Subcutaneous abdominal adipose tissue (tissue), 5 donors: ENCODE measurements around the gene SMARCAD1.

ENCODE experiments used
- H3K27ac ChIP-seq: one replicate; pipeline ENCODE4 v1.7.0; 2013; ENCODE audit warnings: low read depth, mild to moderate bottlenecking, inconsistent platforms, low read length, moderate library complexity
- H3K27me3 ChIP-seq, 5 donors: one replicate each; pipeline ENCODE4 v1.7.0; 2013; ENCODE audit warnings: low read length in 5 of 5, inconsistent platforms in 1 of 5; ENCODE audit not compliant: control insufficient read depth in 5 of 5, insufficient read depth in 4 of 5
- H3K36me3 ChIP-seq, 5 donors: one replicate each; pipeline ENCODE4 v1.7.0; 2013; ENCODE audit warnings: low read length in 5 of 5; ENCODE audit not compliant: control insufficient read depth in 5 of 5, insufficient read depth in 5 of 5
- H3K4me1 ChIP-seq, 5 donors: one replicate each; pipeline ENCODE4 v1.7.0; 2013; ENCODE audit warnings: low read length in 5 of 5, mild to moderate bottlenecking in 3 of 5, moderate library complexity in 1 of 5; ENCODE audit not compliant: control insufficient read depth in 5 of 5, insufficient read depth in 5 of 5
- H3K4me3 ChIP-seq, 5 donors: one replicate each; pipeline ENCODE4 v1.7.0; 2013; ENCODE audit warnings: low read length in 5 of 5, low read depth in 1 of 5
- H3K9ac ChIP-seq, 5 donors: one replicate each; pipeline ENCODE4 v1.7.0; 2013; ENCODE audit warnings: low read length in 5 of 5, mild to moderate bottlenecking in 4 of 5, moderate library complexity in 3 of 5
- H3K9me3 ChIP-seq, 5 donors: one replicate each; pipeline ENCODE4 v1.7.0; 2013; ENCODE audit warnings: low read length in 5 of 5; ENCODE audit not compliant: control insufficient read depth in 5 of 5
- donor health status: healthy.
- donor health status: healthy.
- donor health status: healthy.
- donor health status: healthy.
- donor health status: healthy.

The SMARCAD1 gene

DNA sequence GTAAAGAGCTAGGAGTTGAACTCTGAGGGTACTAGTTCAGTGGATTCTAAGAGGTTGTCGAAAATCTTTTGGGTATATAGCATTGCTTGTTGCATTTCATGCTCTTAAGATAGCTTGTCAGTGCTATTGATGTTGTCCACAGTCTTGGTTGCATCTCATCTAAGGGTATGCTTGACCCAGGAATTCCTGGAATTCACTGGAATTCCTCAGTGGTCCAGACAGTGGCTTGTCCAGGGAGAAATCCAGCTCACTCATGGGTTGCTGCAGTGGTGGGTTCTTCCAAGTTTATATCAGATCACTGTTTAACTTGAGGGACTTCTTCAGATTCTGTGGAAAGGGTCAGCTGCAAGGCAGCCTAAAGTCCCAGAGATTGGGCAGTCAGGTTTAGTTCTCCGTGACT is 29.8 kb upstream of the SMARCAD1 start:
- no peak overlapping the region for H3K4me3 ChIP-seq
- H3K4me1 ChIP-seq = no peaks in the 10 kb centered on the region
- no peaks in the 10 kb centered on the region for H3K36me3 ChIP-seq
- no peaks in the 10 kb centered on the region for H3K27me3 ChIP-seq
- no peaks in the 10 kb centered on the region for H3K9me3 ChIP-seq
- H3K27ac ChIP-seq = no peak overlapping the region
- H3K9ac ChIP-seq = no peak overlapping the region

DNA sequence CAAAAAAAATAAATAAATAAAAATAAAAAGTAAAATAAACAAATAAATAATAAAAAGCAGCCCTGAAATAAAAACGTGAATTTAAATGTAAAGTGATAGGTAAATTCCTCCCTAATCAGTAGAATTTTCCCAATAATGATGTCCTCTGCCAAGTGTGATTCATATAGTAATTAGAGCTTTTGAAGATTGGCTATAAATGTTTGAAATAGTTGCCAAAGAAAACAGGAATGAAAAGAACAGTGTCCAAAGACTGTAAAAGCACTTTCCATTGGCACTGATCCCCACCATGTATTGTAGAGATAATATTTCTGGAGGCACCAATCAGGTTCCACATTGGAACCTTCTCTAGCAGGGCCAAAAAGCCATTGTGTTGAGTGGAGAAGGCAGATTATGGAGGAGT is 25.9 kb upstream of the SMARCAD1 start:
- H3K9me3 ChIP-seq = no peaks in the 10 kb centered on the region
- no peak overlapping the region for H3K4me3 ChIP-seq
- no peaks in the 10 kb centered on the region for H3K27me3 ChIP-seq
- no peaks in the 10 kb centered on the region for H3K36me3 ChIP-seq
- no peaks in the 10 kb centered on the region for H3K4me1 ChIP-seq
- H3K9ac ChIP-seq = no peak overlapping the region
- no peak overlapping the region for H3K27ac ChIP-seq

DNA sequence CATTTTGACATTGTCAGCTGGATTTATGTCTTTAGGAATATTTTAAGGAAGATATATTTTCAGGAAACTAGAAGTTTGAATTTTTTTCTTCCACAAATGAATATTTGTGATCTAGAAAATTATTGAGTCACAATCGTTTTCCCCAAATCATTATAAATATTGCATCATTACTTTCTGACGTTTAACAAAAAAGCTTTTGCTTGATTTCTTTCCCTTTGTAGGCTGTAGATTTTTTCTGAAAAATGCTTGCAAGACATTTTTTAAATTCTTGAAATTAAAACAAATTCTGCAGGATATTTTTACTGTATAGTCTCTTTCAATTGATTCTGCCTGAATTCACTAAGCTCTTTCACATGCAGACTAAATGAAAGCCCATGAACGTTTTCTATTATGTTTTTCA is 4.9 kb upstream of the SMARCAD1 start:
- H3K9me3 ChIP-seq = peaks cover 0 to 24% (median 6%) of the 10 kb centered on the region in 5 donors
- H3K9ac ChIP-seq = no peak overlapping the region

GRCh38 chr4:94208266-94208665 is 601 bp downstream of the SMARCAD1 start:
- H3K9ac ChIP-seq = peak overlapping the region; percentile 52 to 94 (median 82)
- H3K4me1 ChIP-seq = peaks cover 6 to 25% (median 16%) of the 10 kb centered on the region in 5 donors
- H3K36me3 ChIP-seq = peaks cover 7 to 18% (median 12%) of the 10 kb centered on the region in 5 donors
- H3K27ac ChIP-seq = peak overlapping the region; percentile 90
- peaks cover 0 to 7% (median 0%) of the 10 kb centered on the region in 5 donors for H3K9me3 ChIP-seq
- no peaks in the 10 kb centered on the region for H3K27me3 ChIP-seq
- H3K4me3 ChIP-seq = peak overlapping the region; percentile 78 to 99 (median 93)

More for the DNA sequence above, 4.9 kb upstream of the SMARCAD1 start:
- Histone ChIP-seq H3K36me3 (no peaks in the 10 kb centered on the region), H3K4me1 (peaks cover 0 to 5% (median 0%) of the 10 kb centered on the region in 5 donors), H3K27me3 (no peaks in the 10 kb centered on the region), H3K4me3 (no peak overlapping the region), H3K27ac (no peak overlapping the region)

DNA sequence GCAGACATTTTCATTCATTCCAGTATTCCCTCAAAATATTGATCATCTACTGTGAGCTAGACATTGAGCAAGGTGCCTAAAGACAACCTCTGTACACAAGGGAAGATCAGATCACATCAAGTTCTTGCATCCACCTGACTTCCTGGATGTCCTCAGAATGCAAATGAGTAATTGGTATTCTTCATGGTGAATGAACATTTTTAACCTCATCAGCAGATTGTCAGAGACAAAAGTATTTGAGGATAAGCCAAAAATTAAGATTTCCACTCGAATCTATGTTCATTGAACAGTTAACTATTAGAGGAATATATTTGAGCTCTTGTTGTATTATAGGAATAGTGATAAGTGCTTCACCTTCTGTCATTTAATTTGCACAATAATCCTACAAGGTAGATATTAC is 1.3 kb downstream of the SMARCAD1 start:
- peaks cover 0 to under 1% (median 0%) of the 10 kb centered on the region in 5 donors for H3K9me3 ChIP-seq
- no peak overlapping the region for H3K27ac ChIP-seq
- peaks cover 14 to 24% (median 17%) of the 10 kb centered on the region in 5 donors for H3K36me3 ChIP-seq
- H3K27me3 ChIP-seq = no peaks in the 10 kb centered on the region
- H3K9ac ChIP-seq = peak overlapping the region in 1 of 5 donors; percentile 8
- peak overlapping the region; percentile 78 to 99 (median 93) for H3K4me3 ChIP-seq
- H3K4me1 ChIP-seq = peaks cover 6 to 25% (median 16%) of the 10 kb centered on the region in 5 donors

GRCh38 chr4:94211861-94212260 is 4.2 kb downstream of the SMARCAD1 start:
- Histone ChIP-seq H3K36me3 (peaks cover 17 to 41% (median 30%) of the 10 kb centered on the region in 5 donors), H3K9me3 (no peaks in the 10 kb centered on the region), H3K27me3 (no peaks in the 10 kb centered on the region), H3K4me3 (no peak overlapping the region), H3K4me1 (peaks cover 6 to 22% (median 15%) of the 10 kb centered on the region in 5 donors), H3K27ac (no peak overlapping the region), H3K9ac (no peak overlapping the region)

GRCh38 chr4:94214703-94215319 is 7.1 kb downstream of the SMARCAD1 start:
- Histone ChIP-seq H3K4me3 (no peak overlapping the region), H3K4me1 (peaks cover 0 to 1% (median 0%) of the 10 kb centered on the region in 5 donors)

DNA sequence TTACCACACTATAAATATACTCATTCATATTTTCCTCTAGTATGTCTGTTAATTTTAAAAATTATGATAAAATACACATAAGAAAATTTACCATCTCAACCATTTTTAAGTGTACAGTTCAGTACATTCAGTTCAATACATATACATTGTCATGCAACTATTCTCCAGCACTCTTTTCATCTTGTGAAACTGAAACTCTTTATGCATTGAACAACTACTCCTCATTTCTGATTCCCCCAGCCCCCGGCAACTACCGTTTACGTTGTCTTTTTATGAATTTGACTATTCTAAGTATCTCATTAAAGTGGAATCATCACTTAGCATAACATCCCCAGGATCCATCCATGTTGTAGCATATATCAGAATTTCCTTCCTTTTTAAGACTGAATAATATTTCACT is 8.7 kb downstream of the SMARCAD1 start:
- Histone ChIP-seq H3K4me3 (no peak overlapping the region), H3K27me3 (no peaks in the 10 kb centered on the region), H3K36me3 (peaks cover 27 to 54% (median 33%) of the 10 kb centered on the region in 5 donors), H3K4me1 (no peaks in the 10 kb centered on the region), H3K9me3 (no peaks in the 10 kb centered on the region), H3K27ac (no peak overlapping the region), H3K9ac (no peak overlapping the region)

More at GRCh38 chr4:94214703-94215319, 7.1 kb downstream of the SMARCAD1 start:
- no peaks in the 10 kb centered on the region for H3K27me3 ChIP-seq
- no peak overlapping the region for H3K27ac ChIP-seq
- H3K9me3 ChIP-seq = no peaks in the 10 kb centered on the region
- peaks cover 22 to 49% (median 33%) of the 10 kb centered on the region in 5 donors for H3K36me3 ChIP-seq
- no peak overlapping the region for H3K9ac ChIP-seq

DNA sequence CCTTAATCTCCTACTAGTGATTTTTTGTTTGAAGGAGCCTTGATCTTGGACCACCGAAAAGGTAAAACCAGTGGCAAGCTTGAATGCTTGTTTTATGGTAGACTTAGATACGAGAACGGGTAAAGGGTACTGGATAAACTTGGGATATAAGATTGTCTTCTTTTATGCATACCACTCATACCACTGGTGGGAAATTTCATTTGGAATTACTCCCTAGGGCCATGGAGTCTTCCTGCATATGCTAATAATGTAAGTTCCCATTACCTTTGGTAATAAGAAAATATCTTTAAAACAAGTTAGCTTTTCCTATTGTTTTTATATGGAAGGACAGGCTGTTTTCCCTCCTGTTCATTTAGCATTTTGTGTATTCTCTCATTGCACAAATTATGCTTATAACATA is 11.7 kb downstream of the SMARCAD1 start:
- no peaks in the 10 kb centered on the region for H3K27me3 ChIP-seq
- peaks cover 13 to 33% (median 22%) of the 10 kb centered on the region in 5 donors for H3K36me3 ChIP-seq
- no peaks in the 10 kb centered on the region for H3K9me3 ChIP-seq
- H3K9ac ChIP-seq = no peak overlapping the region
- H3K4me3 ChIP-seq = no peak overlapping the region
- H3K27ac ChIP-seq = no peak overlapping the region
- no peaks in the 10 kb centered on the region for H3K4me1 ChIP-seq

DNA sequence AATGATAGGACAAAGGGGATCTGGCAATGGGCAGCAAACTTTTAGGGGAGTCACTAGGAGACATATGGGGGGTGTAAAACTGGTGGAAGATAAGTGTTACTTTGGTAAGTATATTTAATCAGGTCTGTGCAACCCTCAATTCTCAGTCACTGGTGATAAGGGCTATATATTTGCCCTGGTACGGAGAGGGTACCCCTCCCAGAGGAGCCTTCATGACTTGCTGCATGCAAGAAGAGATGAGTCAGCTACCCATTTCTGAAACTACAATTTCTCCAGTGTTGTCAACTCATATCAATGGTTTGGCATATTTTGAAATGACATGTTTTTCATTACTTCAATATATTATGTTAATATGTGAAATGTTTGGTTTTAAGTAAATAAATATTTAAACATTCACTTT is 14.3 kb downstream of the SMARCAD1 start:
- Histone ChIP-seq H3K9me3 (no peaks in the 10 kb centered on the region), H3K36me3 (peaks cover 10 to 20% (median 12%) of the 10 kb centered on the region in 5 donors), H3K27me3 (no peaks in the 10 kb centered on the region), H3K4me1 (no peaks in the 10 kb centered on the region), H3K9ac (no peak overlapping the region), H3K27ac (no peak overlapping the region), H3K4me3 (no peak overlapping the region)
